Karpas-422 (cell line): ENCODE data around the gene HDLBP. TPM values are rescaled to one million over a fixed set of nuclear protein-coding genes. Genes with fewer than 3 reads are reported as not detected.

Experiments
- DNase-seq: peaks from one replicate; pipeline ENCODE4 v3.0.0-alpha.2; 2015
- H2AFZ ChIP-seq: fragments of 200-600 bp; sonication (generic); 2 replicates; pipeline ENCODE4 v1.6.1; 2014; ENCODE audit warnings: antibody characterized with exemption, low read length, mixed read lengths
- H3K27ac ChIP-seq: fragments of 200-600 bp; sonication (generic); 2 replicates; pipeline ENCODE4 v1.5.1; 2014; ENCODE audit warnings: mild to moderate bottlenecking, low read length, moderate library complexity
- H3K27me3 ChIP-seq: fragments of 200-600 bp; sonication (generic); 2 replicates; pipeline ENCODE4 v1.6.1; 2014; ENCODE audit warnings: low read length, mixed read lengths
- H3K36me3 ChIP-seq: fragments of 200-600 bp; sonication (generic); 2 replicates; pipeline ENCODE4 v1.6.1; 2014; ENCODE audit warnings: low read length, mixed read lengths; ENCODE audit not compliant: insufficient read depth
- H3K4me1 ChIP-seq: fragments of 200-600 bp; sonication (generic); 2 replicates; pipeline ENCODE4 v1.6.1; 2014; ENCODE audit warnings: mild to moderate bottlenecking, low read length, mixed read lengths
- H3K4me2 ChIP-seq: fragments of 200-600 bp; sonication (generic); 2 replicates; pipeline ENCODE4 v1.6.1; 2014; ENCODE audit warnings: low read length, low read depth, mild to moderate bottlenecking; ENCODE audit not compliant: poor library complexity, severe bottlenecking
- H3K4me3 ChIP-seq: fragments of 200-600 bp; sonication (generic); 2 replicates; pipeline ENCODE4 v1.5.1; 2014; ENCODE audit warnings: mild to moderate bottlenecking, antibody characterized with exemption, low read length, mixed read lengths
- H3K79me2 ChIP-seq: fragments of 200-600 bp; sonication (generic); 2 replicates; pipeline ENCODE4 v1.6.1; 2014; ENCODE audit warnings: mild to moderate bottlenecking, low read length, mixed read lengths
- H3K9ac ChIP-seq: fragments of 200-600 bp; sonication (generic); 2 replicates; pipeline ENCODE4 v1.6.0; 2014; ENCODE audit warnings: low read length
- H3K9me2 ChIP-seq: fragments of 200-600 bp; sonication (generic), shearing (Covaris generic); replicated peaks from 2 replicates; pipeline ENCODE4 v1.6.0; 2014; ENCODE audit warnings: mild to moderate bottlenecking, low read length, moderate library complexity; ENCODE audit not compliant: insufficient read depth
- H3K9me3 ChIP-seq: fragments of 300-700, 200-600 bp; sonication (generic); 2 replicates; pipeline ENCODE4 v1.6.1; 2014; ENCODE audit warnings: low read length, mixed read lengths
- H4K20me1 ChIP-seq: fragments of 200-600 bp; sonication (generic); 2 replicates; pipeline ENCODE4 v1.6.1; 2014; ENCODE audit warnings: mild to moderate bottlenecking, antibody characterized with exemption, low read length, low read depth; ENCODE audit not compliant: insufficient read depth
- total RNA-seq: library from RNA; depleted of rRNA; stranded (reverse); fragments of >200 nt; shearing (Covaris generic); gene quantifications from 2 replicates; pipeline ENCODE4 v1.2.3, GENCODE V29; 2014; ENCODE audit warnings: low replicate concordance

The HDLBP gene
- total RNA-seq, 1 experiment from 2014 or later: 141 TPM

DNA sequence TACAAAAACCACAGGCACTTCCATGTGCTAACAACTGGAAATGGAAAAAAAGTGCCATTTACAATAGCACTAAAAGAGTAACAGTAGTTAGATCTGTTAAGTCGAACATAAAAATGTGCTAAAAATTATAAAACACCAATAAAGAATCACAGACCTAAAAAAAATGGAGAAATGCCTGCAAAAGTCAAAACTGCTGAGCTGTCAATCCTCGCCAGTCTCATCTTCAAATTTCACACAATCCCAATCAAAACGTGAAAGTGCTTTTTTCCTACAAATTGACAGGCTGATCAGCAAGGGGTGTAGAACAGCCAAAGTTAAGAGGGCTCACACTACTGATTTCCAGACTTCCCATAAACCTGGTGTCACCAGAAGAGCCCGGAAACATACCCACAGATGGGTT lies 73.8 kb downstream of the HDLBP start:
- H3K27me3 ChIP-seq: no peaks in the 10 kb centered on the region

DNA sequence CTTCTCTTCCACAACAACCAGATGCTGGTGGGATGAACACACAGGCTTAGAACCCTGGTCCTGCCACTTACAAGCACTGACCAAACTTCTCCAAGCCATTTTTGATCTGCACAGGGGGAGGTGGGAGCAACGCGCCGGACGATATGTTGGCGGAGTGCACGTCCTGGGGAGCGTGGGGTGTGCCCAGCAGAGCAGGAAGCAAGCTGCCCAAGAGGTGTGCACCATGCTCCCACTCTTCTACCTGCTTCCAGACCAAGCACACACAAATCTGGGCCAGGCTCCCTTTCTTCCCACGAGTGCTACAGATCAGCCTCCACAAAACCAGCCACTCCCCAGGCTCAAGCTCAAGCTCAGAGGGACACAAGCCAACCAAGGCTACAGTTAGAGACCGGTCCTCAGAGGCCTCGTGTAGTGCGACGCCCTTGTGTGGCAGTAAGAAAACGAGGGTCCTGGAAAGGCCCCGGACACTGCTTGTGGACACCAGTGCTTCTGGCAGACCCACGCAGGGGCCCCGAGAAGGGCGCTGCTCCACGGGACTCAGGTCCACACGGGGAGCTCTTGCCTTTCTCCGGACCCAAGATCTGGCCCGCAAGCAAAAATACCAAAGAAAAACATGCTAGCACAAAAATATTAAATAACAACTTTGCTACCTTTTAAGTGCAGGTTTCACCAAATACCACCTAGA lies 75.0 kb downstream of the HDLBP start:
- Histone ChIP-seq H3K9ac (no peak overlapping the region), H3K4me2 (no peak overlapping the region), H3K79me2 (peaks cover 12% of the 10 kb centered on the region), H2AFZ (no peak overlapping the region), H3K4me3 (no peak overlapping the region), H3K4me1 (no peaks in the 10 kb centered on the region), H3K27me3 (no peaks in the 10 kb centered on the region), H3K9me3 (no peaks in the 10 kb centered on the region), H4K20me1 (peaks cover 7% of the 10 kb centered on the region; the same call in 1 of the 2 replicates), H3K36me3 (peaks cover 34% of the 10 kb centered on the region), H3K27ac (no peak overlapping the region), H3K9me2 (no peaks in the 10 kb centered on the region)
- no peak for DNase-seq

More for the DNA sequence above, 73.8 kb downstream of the HDLBP start:
- DNase-seq: no peak
- Histone ChIP-seq H3K4me1 (no peaks in the 10 kb centered on the region), H3K9me2 (no peaks in the 10 kb centered on the region), H3K27ac (no peak overlapping the region), H3K4me2 (no peak overlapping the region), H3K36me3 (peaks cover 41% of the 10 kb centered on the region), H3K9me3 (no peaks in the 10 kb centered on the region), H3K4me3 (no peak overlapping the region), H3K9ac (no peak overlapping the region), H3K79me2 (peaks cover 12% of the 10 kb centered on the region), H4K20me1 (peaks cover 7% of the 10 kb centered on the region; the same call in 1 of the 2 replicates), H2AFZ (no peak overlapping the region)

DNA sequence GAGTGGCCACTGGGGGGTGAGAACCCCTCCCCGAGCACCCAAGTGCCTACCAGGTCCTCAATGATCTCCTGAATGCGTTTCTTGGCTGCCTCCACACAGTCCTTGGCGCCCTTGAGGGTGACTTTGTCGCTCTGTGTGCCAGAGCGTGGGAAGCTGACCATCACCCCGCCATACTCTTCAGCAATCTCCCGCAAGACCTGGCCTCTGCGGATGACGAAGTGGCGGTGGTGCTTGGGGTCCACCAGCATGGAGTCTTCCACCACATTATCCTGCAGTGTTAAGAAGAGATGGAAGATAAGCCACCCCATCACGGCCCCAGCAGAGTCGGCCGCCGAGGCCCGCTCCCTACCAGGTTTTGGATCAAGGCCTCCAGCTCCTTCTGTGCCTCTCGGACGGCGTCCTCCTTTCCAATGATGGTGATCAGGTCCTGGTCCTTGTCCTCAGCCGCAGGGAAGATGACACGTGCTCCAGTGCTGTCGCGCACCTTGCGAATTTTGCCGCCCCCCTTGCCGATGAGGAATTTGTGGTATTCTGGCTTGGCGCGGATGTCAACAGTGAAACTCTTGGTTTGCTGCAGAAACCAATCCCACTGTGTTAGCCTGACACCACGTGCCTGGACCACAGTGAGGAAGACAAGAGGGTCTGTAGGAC lies 75.8 kb downstream of the HDLBP start:
- no peak overlapping the region for H3K9ac ChIP-seq
- no peak overlapping the region for H3K4me2 ChIP-seq
- H3K9me2 ChIP-seq: no peaks in the 10 kb centered on the region
- peaks cover 12% of the 10 kb centered on the region for H3K79me2 ChIP-seq
- peaks cover 7% of the 10 kb centered on the region; the same call in 1 of the 2 replicates for H4K20me1 ChIP-seq
- H3K4me3 ChIP-seq: no peak overlapping the region
- no peak overlapping the region for H3K27ac ChIP-seq
- DNase-seq: no peak
- H3K9me3 ChIP-seq: no peaks in the 10 kb centered on the region
- no peaks in the 10 kb centered on the region for H3K27me3 ChIP-seq
- no peaks in the 10 kb centered on the region for H3K4me1 ChIP-seq
- peaks cover 34% of the 10 kb centered on the region for H3K36me3 ChIP-seq
- H2AFZ ChIP-seq: no peak overlapping the region

DNA sequence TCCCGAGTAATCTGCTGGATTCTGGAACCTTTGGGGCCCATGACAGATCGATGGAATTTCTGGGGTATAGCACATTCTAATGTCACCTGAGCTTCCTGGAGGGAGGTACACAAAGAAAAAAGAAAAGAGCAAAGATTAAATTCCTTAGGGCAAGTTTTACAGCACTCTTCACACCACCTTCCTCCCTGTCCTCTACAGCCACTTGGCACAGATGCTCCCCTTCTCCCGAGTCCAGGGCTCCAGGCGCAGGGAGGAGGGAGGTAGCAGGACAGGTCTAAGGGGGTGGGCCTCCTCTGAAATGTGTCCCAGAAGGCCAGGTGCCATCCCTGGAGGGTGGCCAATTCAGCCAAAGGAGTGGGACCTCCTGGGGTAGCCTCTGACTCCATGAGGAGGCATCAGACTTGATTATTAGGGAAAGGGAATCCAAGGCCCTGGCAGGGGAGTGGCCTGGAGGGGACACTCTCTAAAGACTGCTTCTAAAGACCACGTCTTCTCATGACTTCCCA lies 76.7 kb downstream of the HDLBP start:
- H3K27me3 ChIP-seq: no peaks in the 10 kb centered on the region
- H2AFZ ChIP-seq: no peak overlapping the region
- no peak for DNase-seq
- H3K9me2 ChIP-seq: no peaks in the 10 kb centered on the region
- H4K20me1 ChIP-seq: peaks cover 7% of the 10 kb centered on the region; the same call in 1 of the 2 replicates
- peaks cover 5% of the 10 kb centered on the region for H3K79me2 ChIP-seq
- no peak overlapping the region for H3K9ac ChIP-seq
- H3K4me3 ChIP-seq: no peak overlapping the region
- no peak overlapping the region for H3K27ac ChIP-seq
- H3K36me3 ChIP-seq: peaks cover 36% of the 10 kb centered on the region
- no peaks in the 10 kb centered on the region for H3K9me3 ChIP-seq
- no peaks in the 10 kb centered on the region for H3K4me1 ChIP-seq
- no peak overlapping the region for H3K4me2 ChIP-seq

DNA sequence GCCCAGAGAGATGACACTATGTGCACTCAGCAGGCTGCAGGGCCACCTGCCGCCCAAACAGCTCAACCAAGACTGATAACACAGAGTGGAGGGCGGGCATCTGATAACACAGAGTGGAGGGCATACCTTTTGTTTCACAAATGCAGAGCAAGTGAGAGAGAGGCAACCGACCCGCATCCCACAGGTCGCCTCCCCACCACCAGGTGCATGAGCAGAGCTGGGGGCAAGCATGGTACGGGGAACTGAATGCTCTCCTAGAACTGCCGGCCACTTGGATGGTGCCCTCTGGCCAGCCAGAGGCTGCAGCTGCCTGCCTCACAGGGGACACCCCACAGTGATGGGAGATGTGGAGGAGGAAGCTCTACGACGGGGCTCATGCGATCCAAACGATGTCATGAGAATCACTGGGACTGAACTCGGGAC lies 77.5 kb downstream of the HDLBP start:
- Histone ChIP-seq H3K79me2 (peaks cover 5% of the 10 kb centered on the region; the same call in 1 of the 2 replicates), H3K9ac (no peak overlapping the region), H3K9me3 (no peaks in the 10 kb centered on the region), H3K27ac (no peak overlapping the region), H3K9me2 (no peaks in the 10 kb centered on the region), H3K4me3 (no peak overlapping the region), H3K4me2 (no peak overlapping the region), H2AFZ (no peak overlapping the region), H4K20me1 (peaks cover 7% of the 10 kb centered on the region; the same call in 1 of the 2 replicates), H3K36me3 (peaks cover 35% of the 10 kb centered on the region), H3K27me3 (no peaks in the 10 kb centered on the region), H3K4me1 (no peaks in the 10 kb centered on the region)
- no peak for DNase-seq

DNA sequence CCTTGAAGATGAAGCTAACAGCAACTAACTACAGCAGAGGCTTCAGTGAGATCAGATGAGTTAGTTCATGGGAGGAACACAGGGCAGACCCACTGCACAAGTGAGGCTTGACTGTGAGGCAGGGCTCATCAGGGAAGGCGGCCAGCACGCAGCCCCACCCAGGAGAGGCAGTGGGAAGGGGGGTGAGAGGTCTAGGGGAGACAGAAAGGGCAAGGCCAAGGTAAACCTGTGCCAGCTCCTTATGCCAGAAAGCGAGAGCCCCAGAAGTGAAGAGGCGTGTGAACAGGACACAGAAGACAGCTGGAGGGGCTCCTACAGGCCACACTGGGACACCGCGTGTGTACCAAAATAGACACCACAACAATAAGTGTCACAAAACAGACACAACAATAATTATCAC lies 78.4 kb downstream of the HDLBP start:
- no peak overlapping the region for H3K4me2 ChIP-seq
- no peak overlapping the region for H3K27ac ChIP-seq
- no peak overlapping the region for H3K4me3 ChIP-seq
- H3K4me1 ChIP-seq: no peaks in the 10 kb centered on the region
- peaks cover 7% of the 10 kb centered on the region; the same call in 1 of the 2 replicates for H4K20me1 ChIP-seq
- no peak overlapping the region for H3K9ac ChIP-seq
- H3K9me3 ChIP-seq: no peaks in the 10 kb centered on the region
- no peak overlapping the region for H2AFZ ChIP-seq
- no peaks in the 10 kb centered on the region for H3K27me3 ChIP-seq
- no peaks in the 10 kb centered on the region for H3K9me2 ChIP-seq
- peaks cover 2% of the 10 kb centered on the region; the same call in 1 of the 2 replicates for H3K79me2 ChIP-seq
- DNase-seq: no peak
- peaks cover 26% of the 10 kb centered on the region for H3K36me3 ChIP-seq

DNA sequence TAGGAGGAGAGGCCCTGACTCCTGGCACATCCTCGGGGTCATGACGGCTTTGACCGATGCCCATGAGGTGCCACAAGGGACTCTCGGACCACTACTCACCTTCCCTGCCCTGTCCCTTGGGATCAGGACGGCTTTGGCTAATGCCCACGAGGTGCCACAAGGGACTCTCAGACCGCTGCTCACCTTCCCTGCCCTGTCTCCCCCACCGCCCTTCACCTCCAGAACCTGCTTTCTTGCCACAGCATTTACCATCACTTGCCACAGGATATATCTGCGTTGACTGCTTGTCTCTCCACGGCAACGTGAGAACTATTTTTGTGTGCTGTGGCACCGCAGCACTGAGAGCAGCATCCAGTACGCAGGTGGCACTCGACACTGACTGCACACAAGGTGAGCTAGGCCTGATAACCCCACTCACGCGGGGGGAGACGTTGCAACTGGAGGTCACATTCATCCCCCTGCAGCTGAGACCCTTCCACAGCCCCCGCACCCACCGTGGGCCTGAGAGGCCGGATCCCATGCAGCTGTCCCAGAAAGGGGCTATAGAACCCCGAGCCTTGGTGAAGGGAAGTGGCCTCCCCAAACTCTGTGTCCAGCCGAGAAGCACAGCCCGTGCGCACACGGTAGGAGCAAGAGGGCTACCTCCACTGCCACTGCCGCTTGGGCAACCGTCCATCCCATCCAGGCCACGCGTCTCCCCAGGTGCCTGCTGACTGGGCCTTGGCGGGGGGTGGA lies 79.4 kb downstream of the HDLBP start:
- Histone ChIP-seq H3K4me3 (no peak overlapping the region), H3K36me3 (peaks cover 23% of the 10 kb centered on the region), H2AFZ (no peak overlapping the region), H3K9ac (no peak overlapping the region), H3K9me2 (no peaks in the 10 kb centered on the region), H3K9me3 (no peaks in the 10 kb centered on the region), H3K27me3 (no peaks in the 10 kb centered on the region), H3K4me2 (no peak overlapping the region), H4K20me1 (peaks cover 6% of the 10 kb centered on the region; the same call in 1 of the 2 replicates), H3K4me1 (no peaks in the 10 kb centered on the region), H3K27ac (no peak overlapping the region), H3K79me2 (peaks cover 2% of the 10 kb centered on the region; the same call in 1 of the 2 replicates)
- DNase-seq: no peak
